HG03460 (cell line): Measurements from ENCODE around the gene NME2.
"Not testable (repeated sequence)": the region's sequence is repeated elsewhere in the genome, so short reads cannot be mapped to it uniquely, and the experiment has no call there.

ENCODE experiments used
- ATAC-seq: cut with Tn5 transposase; IDR thresholded peaks from one replicate; pipeline ENCODE4 v1.9.1; 2021; ENCODE audit not compliant: unreplicated experiment

The NME2 gene

DNA sequence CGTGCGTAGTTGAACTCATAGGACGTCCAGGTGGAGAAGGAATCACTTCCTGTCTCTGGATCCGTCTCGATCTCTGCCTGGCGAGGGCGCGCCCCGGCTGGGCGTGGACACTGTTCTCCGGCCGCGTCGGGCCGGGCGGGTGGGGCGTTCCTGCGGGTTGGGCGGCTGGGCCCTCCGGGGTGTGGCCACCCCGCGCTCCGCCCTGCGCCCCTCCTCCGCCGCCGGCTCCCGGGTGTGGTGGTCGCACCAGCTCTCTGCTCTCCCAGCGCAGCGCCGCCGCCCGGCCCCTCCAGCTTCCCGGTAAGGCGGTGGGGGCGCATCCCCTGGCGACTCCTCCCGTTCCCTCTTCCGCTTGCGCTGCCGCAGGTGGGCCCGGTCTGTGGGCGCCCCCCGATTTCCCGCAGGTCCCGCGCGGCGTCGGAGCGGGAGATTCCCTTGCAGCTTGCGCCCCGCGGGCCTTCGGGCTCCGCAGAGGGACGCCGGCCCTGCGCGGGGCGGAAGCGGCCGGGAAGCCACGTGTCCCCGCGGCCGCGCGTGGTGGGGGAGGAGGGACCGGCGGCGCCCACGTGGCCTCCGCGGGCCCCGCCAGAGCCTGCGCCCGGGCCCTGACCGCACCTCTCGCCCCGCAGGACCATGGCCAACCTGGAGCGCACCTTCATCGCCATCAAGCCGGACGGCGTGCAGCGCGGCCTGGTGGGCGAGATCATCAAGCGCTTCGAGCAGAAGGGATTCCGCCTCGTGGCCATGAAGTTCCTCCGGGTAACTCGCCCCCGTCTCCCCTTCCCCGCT is at the start of gene NME2:
NME2 (plus strand) TSS at position 214 of the 789 bp plus-strand sequence; CDS start at position 634, 420 bp downstream.
- peak; percentile 85 for ATAC-seq

DNA sequence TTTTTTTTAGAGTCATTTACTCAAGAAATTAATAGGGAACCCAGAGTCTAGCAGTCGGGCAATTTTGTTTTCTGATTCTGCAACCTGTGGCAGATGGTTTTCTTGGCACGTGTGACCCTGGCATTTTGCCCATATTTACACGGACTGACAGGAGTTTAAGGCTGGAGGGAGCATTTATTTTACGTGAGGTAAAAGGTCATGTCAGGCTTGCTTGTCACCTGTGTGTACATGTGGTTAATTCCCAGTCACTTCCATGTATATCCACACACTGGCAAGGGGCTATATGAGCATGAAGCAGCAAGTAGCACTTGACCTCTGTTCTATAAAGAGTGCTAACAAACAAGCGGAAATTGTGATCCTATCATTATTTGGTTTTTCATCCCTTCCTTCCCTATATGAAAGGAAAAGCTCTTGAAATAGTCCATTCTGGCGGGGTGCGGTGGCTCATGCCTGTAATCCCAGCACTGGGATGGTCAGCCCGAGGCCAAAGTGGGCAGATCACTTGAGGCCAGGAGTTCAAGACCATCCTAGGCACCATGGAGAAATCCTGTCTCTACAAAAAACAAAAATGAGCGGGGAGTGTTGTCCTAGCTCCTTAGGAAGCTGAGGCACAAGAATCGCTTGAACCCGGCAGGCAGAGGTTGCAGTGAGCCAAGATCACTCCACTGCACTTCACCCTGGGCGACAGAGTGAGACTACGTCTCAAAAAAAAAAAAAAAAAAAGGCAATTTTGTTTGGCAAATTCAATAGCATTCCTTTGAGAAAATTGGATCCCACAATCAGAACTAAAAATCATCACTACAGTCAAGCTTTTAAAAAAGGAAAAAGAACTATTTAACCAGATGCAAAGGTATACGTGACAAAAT is 47.6 kb upstream of the NME2 start:
- no peak for ATAC-seq

DNA sequence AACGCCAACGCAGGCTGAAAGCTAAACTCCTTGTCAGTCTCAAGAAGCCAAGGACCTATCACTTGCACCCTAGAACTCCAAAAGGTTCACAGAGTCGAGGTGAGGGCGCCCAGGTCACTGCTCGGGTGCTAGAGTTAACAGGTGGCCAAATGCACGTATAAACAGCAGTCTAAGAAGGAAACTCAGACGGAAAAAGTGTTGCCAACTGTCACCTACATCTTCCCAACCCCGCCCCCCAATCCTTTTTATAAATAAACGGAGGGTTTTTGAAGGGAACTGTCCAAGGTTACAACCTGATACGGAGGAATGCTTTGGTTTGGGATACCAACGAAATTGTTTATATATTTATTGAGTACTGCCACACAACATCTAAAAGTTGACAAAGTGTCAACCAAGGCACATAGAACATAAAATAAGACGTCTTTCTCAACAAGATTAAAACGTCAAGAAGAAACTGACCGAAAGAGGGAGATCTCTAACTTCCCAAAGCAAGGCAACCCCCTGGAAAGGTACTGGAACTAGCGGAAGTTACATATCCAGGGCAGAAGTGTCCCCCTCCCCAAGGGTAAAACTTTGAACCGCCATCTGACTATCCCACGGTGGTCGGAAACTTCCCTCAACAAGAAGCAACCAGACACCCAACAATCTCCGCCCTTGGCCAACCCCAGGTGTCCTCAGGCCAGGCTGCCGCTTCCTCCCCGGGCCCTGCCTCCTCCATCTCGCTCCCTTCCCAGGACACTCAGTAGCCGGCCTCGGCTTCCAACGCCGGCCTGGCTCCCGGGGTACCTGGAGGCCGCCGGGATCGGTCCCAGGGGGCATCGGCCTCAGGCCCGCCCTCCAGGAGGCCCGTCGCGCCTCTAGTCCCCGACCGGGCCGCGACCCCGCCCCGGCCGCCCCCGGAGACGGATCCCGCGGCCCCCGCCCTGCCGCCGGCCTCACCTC is 46.5 kb upstream of the NME2 start:
- ATAC-seq, result peak; percentile 18

DNA sequence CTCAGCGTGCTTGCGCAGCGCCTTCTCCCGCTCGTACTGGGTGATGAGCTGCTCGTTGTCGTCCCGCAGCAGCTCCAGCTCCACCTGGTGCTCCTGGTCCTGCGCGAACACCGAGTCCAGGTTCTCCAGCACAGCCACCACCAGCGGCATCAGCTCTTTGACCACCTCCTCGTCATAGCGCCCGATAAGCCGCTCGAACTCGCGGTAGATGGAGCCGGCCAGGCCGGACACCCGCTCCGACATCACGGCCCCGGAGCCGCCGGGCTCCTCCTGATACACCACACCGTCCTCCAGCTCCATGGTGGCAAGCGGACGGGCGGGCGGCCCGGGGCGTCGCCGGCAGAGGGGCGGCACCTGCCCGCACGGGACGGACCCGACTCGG is 45.9 kb upstream of the NME2 start:
- ATAC-seq, result peak; percentile 34

DNA sequence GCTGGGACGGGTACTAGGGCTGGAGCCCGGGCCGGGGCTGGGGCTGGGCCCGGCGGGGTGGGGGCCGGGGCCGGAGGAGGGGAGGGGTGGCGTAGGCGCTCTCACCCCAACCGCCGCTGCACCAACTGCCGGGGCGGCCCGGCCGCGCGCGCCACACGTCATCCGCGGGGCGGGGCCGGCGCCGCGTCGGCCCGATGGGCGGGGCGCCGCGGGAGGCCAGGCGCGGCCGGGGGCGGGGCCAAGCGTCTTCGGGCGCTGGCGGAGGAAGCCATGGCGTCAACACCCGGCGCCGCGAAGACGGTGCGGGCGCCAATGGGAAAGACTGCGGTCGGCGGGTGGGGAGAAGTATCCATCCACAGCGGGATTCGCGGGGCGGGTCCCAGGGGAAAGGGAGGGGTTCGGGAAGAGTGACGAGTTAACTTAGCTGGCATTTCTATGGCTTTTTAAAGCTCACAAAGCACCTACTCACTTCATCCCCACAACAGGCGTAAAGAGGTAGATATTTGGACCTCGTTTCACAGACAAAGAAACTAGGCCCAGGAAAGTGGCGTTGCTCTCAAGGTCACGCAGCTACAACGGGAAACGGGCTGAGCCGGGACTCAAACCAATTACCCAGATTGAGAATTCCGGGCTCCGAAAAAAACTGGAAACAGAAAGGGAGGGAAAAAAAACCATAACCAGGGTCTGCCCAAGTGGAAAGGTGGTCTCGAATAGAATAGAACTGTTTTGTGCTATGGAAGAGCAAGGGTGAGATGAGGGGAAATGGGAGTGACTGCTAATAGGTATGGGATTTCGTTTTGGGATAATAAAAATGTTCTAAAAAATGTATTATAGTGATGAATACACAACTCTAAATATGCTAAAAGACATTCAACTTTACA is 45.2 kb upstream of the NME2 start, which contains the start of gene SPAG9:
SPAG9 (minus strand) TSS at position 130 of the 881 bp plus-strand sequence. CDS start 212 bp downstream, outside the sequence.
- ATAC-seq, result peak; percentile 65

DNA sequence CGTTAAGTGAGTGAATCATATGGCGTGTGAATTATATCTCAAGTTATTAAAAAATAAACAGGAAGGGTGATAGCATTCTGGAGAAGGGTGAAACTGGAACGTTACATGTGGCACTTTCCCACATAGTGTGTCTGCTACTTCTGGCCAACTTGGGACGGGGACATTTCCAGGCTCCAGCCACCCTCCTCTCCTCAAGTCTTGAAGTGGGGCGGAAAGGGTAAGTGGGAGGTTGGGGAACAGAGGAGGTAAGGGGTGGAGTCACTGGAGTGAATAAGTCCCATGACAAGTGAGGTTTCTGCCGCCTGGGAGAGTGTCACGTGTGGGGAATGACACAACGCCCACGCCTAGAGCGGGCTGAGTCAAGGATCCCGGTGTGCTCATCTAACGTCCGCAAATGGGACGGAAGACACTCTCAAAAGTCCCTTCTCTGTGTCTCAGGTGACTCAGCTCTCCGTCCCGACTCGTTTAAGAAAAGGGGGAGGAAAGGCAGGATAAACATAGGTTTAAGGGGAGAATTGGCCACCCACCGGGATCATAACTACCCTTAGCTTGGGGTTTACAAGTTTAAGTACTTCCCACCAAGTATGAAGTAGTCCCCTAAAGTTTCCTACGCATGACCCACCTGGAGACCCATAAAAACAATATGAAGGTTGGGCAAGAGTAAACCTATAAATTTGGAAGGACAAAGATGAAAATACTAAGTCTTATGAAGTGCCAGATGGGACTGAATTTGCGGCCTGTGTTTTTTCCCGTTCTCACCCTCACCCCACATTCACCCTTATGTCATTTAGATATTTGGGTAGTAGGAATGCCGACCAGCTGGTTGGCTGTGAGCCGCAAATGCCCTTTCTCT is 44.4 kb upstream of the NME2 start:
- ATAC-seq, result peak; percentile 26

DNA sequence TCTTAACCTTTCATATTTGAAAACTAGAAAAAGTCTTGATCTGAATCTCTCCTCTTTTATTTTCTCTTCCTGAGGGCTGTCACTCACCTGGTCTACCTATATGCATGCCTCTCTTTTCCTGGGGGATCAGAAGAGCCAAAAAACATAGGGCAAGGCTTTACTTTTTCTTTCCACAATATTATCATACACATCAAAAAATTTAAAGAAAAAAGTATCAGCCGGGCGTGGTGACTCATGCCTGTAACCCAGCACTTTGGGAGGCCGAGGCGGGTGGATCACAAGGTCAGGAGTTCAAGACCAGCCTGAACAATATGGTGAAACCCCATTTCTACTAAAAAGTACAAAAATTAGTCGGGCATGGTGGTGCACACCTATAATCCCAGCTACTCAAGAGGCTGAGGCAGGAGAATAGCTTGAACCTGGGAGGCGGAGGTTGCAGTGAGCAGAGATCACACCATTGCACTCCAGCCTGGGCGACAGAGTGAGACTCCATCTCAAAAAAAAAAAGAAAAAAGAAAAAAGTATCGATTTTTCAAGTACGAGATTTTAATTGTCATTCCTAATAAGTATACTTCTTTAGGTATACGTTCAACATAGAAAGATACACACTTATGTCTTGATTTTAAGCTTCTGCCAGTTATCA is 43.6 kb upstream of the NME2 start:
- not testable (repeated sequence) for ATAC-seq

DNA sequence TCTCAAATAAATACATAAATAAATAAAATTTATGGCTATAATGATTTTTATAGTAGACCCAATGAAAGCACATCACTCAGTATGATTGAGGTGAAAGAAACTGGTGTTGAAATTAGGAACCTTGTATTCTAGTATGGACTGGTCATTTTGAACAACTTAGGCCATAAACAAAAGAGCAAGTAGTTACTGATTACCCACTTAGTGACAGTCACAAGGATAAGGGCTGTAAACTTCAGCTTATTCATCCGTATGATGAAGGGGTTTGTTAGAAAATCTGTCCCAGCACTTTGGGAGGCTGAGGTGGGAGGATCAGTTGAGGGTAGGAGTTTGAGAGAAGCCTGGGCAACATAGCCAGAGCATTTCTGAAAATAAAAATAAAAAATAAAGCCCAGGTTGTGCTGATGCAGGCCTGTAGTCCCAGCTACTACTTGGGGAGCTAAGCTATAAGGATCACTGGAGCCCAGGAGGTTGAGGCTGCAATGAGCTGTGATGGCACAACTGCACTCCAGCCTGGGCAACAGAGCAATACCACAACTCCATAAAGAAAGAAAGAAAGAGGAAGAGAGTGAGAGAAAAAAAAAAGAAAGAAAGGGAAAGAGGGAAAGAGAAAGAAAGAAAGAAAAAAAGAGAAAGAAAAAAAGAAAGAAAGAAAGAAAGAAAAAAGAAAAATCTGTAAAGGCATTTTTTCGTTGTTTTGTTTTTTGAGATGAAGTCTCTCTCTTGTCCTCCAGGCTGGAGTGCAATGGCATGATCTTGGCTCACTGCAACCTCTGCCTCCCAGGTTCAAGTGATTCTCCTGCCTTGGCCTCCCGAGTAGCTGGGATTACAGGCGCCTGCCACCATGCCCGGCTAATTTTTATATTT is 41.3 kb upstream of the NME2 start:
- no peak for ATAC-seq

DNA sequence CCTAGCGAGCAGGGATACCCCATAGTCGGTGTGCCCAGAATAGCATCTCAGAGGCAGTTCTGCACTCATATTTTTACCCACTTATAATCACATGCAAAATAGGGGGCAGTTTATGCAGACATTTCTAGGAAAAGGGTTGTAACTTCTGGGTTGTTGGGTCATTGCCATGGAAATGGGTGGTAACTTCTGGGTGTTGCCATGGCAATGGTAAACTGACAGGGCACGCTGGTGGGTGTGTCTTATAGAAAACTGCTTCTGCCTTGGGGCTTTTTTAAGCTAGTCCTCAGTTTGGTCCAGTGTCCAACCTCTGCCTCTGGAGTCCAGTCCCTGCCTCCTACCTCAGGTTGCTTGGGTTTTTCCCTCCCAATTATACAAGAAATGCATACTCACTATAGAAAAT is 38.1 kb upstream of the NME2 start:
- no peak for ATAC-seq

DNA sequence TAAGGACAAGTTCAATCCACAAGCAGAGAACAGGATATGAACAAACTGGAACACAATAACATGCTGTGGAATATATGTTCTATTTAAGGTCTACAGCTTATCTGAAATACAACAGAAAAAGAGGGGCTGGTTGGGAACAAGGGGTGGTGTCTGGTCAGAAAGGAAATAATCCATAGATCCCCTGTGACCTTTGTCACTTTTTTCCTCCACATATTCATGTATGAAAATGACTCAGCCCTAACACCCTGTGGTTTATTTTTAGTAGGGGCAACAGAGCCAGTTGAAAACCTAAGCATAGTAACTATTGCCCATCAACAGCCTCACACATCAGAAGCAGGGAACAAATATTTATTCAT is 33.3 kb upstream of the NME2 start:
- ATAC-seq, result no peak

DNA sequence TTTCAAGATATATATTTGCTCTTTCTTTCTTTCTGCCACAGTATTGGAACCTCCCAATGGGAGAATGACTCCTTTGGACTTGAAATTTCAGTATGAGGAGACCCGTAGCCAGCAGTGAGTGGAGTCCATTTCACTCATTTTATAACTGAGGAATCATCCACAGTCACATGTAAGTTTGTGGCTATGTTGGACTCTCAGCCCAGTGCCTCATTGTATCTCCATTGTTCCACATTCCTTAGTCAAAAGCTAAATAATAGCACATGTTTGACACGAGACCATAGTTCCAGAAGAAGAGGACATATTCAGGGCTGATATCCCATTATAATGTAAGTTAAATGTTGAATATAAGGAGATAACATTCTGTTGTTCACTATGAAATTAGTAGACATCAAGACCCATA is 32.8 kb upstream of the NME2 start:
- no peak for ATAC-seq

DNA sequence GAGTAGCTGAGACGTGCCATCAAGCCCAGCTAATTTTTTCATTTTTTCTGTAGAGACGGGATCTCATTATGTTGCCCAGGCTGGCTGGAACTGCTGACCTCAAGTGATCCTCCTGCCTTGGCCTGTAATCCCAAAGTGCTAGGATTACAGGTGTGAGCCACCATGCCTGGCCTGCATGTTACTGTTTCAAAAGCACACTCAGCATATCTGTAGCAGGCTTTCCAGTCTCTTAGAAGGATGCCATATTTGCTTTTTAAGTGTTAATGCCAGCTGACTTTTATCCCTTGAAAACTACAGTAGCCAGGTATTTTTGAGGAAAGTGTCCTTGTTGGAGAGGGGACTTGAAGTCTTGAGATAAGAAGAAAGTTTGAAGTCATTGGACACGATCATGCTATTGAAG is 30.3 kb upstream of the NME2 start:
- ATAC-seq, result no peak

DNA sequence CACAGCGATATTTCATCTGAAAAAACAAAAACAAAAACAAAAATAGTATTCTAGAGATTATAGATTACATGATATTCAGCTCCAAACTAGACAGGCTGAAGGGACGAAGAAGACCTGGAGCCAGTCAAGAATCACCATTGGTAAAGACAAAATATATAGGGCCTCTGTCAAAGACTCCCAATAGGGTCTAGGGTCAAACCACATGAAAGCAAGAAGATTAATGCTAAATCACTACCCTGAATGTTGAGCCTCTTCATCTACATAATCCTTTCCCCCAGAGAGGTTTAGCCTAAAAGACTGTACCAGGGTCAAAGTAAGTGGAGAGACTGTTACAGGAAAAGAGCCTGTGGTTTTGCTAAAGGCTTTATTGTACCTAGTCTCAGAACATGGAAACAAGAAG is 23.6 kb upstream of the NME2 start:
- no peak for ATAC-seq

DNA sequence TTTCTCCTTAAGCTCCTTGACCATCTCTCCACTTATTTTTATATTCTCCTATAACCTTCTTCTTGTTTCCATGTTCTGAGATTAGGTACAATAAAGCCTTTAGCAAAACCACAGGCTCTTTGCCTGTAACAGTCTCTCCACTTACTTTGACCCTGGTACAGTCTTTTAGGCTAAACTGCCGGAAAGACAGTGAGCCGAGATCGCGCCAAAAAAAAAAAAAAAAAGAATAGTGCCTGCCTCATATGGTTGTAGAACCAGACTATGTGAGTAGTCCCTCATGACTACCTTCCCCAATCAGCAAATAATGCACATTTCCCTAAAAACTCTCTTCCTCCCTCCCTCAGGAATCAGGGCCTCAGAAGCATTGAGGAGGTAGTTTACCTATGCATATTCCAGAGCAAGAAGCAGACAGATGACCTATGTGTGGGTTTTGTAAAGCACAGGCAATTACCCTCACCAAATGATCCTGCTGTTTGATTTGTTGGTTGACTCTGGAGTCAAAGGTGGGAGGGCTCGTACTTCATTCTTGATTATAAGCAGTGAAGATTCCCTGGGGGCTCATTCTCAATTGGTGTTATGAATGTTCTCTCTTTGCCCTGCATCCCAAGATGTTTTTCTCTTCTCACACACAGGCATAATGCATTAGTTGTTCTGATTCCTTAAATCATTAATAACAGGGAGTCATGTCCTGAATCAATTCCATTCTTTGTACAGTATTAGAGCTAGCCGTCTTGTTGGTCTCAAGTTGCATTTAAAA is 21.8 kb upstream of the NME2 start:
- ATAC-seq, result no peak

DNA sequence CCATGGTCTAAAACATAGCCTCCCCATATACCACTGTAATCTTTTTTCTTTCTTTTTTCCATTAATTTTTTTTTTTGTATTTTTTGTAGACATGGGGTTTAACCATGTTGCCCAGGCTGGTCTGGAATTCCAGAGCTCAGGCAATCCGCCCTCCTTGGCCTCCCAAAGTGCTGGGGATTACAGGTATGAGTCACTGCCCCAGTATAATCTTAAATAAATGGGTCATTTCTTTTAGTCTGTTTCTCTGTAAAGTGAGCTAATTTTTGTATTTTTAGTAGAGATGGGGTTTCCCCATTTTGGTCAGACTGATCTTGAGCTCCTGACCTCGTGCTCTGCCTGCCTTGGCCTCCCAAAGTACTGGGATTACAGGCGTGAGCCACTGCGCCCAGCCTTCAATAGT is 18.6 kb upstream of the NME2 start:
- no peak for ATAC-seq

DNA sequence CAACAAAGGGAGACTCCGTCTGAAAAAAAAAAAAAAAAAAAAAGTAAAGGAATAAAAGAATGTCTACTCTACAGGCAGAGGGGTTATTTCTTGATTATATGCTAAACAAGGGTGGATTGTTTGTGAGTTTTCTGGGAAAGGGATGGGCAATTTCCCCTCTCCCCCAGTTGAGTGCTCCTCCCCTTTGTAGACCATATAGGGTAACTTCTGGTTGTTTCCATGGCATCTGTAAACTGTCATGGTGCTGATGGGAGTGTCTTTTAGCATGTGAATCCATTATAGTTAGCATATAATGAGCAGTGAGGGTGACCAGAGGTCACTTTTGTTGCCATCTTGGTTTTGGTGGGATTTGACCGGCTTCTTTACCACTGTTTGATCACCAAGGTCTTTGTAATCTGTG is 17.0 kb upstream of the NME2 start:
- ATAC-seq, result no peak

DNA sequence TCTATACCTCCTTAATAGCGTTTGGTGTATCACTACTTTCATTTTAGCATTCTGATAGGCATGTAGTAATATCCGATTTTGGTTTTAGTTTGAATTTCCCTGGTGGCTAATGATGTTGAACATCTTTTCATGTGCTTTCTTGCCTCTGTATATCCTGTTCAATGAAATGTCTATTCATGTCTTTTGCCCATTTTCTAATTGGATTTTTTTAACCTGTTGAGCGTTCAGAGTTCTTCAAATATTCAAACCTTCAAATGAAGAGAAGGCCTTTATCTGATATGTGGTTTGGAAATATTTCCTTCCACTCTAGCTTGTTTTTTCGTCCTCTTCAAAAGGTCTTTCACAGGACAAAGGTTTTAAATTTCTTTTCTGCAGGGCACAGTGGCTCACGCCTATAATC is 15.3 kb upstream of the NME2 start:
- no peak for ATAC-seq
